Dedifferentiated amniotic fluid mesenchymal stem cell (primary cell): ENCODE data around the gene SH3BGRL3.
A peak's percentile ranks its signal among the peaks of the same experiment; 100 is the strongest.
"Not testable (repeated sequence)": the region's sequence is repeated elsewhere in the genome, so short reads cannot be mapped to it uniquely, and the experiment has no call there.

ENCODE experiments used
- DNase-seq: peaks from one replicate; pipeline ENCODE4 v3.0.0-alpha.2; 2016; ENCODE audit errors: extremely low spot score

Gene SH3BGRL3

DNA sequence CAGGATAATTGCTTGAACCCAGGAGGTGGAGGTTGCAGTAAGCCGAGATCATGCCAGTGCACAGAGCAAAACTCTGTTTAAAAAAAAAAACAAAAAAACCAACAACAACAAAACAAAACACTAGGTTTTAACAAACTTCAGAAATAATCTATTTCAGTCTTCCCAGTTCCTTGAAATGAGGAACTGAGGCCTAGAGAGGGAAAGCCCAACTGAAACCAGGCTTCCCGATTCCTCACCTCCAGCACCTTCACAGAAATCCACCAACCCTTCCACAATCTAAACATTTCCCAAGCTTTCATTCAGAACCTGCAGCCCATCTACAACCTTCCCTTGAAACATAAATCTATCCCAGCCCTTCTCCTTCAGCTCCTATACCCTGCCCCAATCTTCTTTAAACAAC is 37.3 kb downstream of the SH3BGRL3 start:
- DNase-seq, result no peak

DNA sequence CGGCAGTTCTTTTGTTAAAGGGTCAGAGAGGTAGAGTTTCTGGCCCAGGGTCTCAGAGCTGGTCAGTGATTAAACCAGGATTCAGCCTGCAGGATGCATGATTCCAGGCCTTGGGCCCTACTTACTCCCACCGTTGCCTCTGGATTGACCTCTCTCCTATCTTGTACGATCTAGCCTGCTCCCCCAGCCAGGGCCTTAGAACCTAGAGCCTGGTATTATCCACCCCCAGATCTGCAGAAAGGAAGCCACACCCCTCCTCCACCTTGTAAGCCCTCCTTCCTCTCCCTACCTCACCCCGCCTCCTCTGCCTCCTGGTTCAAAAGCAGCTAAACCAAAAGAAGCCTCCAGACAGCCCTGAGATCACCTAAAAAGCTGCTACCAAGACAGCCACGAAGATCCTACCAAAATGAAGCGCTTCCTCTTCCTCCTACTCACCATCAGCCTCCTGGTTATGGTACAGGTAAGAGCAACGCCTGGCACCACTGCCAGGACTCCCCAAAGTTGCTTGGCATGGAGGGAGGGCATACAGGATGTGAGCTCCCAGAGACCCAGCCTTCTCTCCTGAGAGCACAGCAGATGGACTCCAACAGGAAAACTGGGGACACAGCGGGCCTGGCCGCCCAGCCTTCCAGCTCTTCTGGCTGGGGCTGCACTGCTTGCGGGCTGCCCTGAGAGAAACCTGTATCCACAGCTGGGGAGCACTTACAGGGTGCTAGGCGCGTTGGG is 37.9 kb downstream of the SH3BGRL3 start, which contains the start of gene CD52:
CD52 (plus strand) TSS at position 347 of the 726 bp plus-strand sequence; CDS start at position 407, 60 bp downstream.
- no peak for DNase-seq

DNA sequence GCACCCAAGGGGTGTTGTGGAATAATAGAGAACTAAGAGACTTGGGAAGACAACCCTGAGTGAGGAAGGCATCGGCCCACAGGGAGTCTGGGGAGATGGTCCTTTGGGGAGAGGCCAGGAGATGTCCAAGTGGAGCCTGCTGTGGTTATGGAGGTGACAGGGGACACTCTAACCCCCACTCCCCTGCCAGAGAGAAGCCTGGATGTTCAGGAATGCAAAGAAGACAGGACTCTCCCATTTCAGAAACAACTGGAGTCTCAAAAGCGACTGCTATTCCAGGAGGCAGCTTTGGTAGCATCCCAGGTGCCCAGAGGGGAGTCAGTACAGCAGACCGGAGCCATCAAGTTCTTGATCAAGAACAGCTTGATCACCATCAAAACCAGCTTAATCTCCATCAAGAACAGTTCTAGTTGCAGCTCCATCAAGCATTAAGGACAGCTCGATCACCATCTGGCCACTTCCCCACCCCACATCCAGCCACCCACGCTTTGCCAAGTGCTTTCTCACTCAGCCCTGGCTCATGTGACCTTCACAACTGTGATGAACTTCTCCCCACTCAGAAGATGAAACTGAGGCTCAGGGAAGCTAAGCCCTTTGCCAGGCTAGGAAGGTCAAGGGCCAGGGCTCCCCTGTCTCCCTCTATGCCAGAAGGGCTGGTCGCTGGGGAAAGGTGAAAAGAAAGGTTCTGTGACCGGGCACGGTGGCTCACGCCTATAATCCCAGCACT is 38.6 kb downstream of the SH3BGRL3 start:
- no peak for DNase-seq

DNA sequence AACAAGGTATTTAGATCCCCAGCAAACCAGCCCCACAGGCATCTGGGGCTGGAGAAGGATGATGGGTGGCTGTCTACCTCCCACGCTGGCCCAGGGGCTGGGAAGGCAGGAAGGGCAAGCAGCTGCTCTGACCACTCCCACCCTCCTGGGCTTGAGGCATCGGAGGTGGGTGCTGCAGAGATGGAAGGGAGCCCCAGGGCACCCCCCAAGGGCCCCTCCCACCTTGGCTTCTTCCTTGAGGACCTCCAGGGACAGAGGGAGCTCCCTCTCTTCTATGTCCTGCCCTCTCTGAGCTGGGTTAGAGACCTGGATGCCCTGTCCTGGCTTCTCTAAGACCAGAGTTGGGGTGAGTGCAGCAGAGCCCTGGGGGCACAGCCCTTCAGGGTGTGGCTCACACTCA is 41.0 kb downstream of the SH3BGRL3 start:
- no peak for DNase-seq

DNA sequence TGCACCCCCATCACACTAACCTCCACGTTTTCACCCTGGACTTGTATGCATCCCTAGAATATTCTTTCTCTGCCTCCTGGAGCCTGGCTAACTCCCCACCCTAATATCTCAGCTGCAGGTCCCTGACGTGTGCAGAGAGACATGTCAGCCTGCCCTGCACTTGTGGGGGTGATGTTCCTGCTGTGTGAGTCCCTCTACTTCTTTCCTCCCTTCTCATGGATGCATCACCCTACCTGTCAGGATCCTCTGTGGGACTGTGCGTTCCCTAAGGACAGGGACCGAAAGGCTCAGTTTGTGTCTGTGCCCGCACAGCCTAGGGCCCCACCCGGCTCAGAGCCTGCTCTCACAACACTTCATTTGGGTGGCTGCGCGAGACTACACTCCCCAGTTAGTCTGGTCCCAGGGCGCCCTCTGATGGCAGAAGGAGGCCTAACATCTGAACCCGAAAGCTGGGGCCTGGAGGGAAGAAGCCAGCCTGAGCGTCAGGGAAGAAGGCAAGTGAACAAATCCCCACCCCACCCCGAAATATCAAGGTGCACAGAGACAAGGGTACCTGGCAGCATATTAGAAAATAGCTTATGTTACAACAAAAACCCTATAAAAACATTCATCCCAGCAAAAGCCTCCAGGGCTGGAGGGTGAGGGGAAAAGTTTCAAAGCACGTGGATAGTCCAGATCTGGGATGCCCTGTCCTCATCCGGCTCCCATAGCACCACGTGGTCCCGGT is 41.6 kb downstream of the SH3BGRL3 start:
- DNase-seq, result peak; percentile 83

GRCh38 chr1:26322042-26322331 is 42.1 kb downstream of the SH3BGRL3 start:
- no peak for DNase-seq

- DNase-seq, result no peak
These were observed 43.5 kb downstream of the SH3BGRL3 start for GRCh38 chr1:26323382-26323781.

DNA sequence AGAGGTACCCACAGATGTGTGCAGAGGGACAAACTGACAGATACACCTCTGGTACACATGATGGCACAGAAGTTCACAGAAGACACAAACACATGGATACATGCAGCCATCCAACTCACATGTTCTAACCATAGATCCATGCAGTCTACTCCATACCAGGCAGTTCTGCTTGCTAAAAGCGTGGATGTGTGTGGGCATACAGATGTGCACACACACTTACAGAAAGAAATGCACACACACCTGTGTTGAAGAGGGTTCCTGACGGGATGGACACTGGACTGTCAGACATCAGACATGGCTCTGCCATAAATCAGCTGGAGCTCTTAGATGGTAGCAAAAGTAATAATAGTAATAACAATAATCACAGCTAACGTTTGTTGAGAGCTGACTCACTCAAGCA is 44.7 kb downstream of the SH3BGRL3 start:
- DNase-seq, result no peak

GRCh38 chr1:26327956-26328362 is 48.1 kb downstream of the SH3BGRL3 start:
- no peak for DNase-seq

DNA sequence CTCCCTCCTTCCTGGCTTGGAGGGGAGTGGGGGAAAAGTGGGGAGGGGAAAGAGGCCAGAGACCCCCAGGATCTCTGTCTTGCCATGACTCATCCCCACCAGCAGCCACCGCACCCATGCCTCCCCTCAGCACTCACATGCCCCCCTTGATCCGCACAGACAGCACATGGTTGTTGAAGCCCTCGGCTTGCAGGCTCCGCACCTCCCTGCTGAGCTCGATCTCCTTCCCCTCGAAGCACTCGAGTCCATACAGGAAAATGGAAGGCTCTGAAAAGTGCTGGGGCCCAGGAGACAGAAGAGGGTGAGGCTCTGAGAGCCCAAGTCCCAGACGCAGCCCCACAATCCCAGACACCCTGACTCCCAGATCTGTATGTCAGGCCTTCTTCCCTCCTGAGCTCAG is 48.7 kb downstream of the SH3BGRL3 start:
- DNase-seq, result no peak

DNA sequence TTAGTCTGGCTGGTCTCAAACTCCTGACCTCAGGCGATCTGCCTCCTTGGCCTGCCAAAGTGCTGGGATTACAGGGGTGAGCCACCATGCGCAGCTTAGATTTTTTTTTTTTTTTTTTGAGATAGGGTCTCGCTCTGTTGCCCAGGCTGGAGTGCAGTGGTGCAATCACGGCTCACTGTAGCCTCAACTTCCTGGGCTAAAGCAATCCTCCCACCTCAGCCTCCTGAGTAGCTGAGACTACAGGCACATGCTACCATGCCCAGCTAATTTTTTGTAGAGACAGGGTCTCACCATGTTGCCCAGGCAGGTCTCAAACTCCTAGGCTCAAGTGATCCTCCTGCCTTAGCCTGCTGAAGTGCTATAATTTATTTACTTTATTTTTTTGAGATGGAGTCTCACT is 49.5 kb downstream of the SH3BGRL3 start:
- DNase-seq, result not testable (repeated sequence)

GRCh38 chr1:26330276-26330675 is 50.4 kb downstream of the SH3BGRL3 start:
- no peak for DNase-seq
